Vagina (tissue), 2 donors: ENCODE measurements around the gene SLC2A9.

Source experiments
- POLR2A ChIP-seq, 2 donors: fragments of 450-650 bp; IDR thresholded peaks; one replicate each; pipeline ENCODE4 v1.6.1; 2017; ENCODE audit warnings: antibody characterized with exemption in 2 of 2, mild to moderate bottlenecking in 2 of 2, moderate library complexity in 2 of 2
- POLR2AphosphoS5 ChIP-seq, 2 donors: sonication (generic); formaldehyde crosslinking; IDR thresholded peaks; one replicate each; pipeline ENCODE4 v1.9.0; 2017; ENCODE audit warnings: antibody characterized with exemption in 2 of 2, mild to moderate bottlenecking in 2 of 2, low read depth in 1 of 2; ENCODE audit not compliant: insufficient read depth in 1 of 2
- TF ChIP-seq, protein P1 (sequence below), 3 experiments: fragments of 450-650 bp in 2 of 3; fragments of 200-600 bp in 1 of 3; sonication (generic) in 1 of 3; IDR thresholded peaks; one replicate each; pipeline ENCODE4 v1.5.1; 2017 to 2019; ENCODE audit warnings: antibody characterized with exemption in 3 of 3, mild to moderate bottlenecking in 2 of 3, moderate library complexity in 2 of 3

DNA sequence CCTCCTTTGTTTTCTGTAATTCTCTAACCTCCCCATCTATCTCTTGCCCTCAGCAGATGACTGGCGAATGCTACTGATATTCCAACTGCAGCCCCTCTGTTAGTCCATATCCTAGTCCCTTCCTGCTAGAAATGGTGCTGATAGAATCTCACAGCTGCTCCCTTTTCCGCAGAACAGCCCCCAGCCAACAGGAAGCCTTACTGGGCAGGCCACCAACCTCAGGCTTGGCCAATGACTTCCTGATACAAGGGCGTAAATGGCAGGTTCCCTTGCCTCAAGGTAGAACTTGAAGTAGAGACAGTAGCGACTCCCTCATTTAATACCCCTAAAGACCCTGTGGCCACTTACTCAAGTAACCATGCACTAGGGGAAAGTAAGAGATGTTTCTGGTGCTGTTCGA, 26.7 kb upstream of the SLC2A9 start:
- no peak for TF ChIP-seq POLR2A (IDR thresholded peaks at IDR 0.05)
- TF ChIP-seq, protein P1, sequence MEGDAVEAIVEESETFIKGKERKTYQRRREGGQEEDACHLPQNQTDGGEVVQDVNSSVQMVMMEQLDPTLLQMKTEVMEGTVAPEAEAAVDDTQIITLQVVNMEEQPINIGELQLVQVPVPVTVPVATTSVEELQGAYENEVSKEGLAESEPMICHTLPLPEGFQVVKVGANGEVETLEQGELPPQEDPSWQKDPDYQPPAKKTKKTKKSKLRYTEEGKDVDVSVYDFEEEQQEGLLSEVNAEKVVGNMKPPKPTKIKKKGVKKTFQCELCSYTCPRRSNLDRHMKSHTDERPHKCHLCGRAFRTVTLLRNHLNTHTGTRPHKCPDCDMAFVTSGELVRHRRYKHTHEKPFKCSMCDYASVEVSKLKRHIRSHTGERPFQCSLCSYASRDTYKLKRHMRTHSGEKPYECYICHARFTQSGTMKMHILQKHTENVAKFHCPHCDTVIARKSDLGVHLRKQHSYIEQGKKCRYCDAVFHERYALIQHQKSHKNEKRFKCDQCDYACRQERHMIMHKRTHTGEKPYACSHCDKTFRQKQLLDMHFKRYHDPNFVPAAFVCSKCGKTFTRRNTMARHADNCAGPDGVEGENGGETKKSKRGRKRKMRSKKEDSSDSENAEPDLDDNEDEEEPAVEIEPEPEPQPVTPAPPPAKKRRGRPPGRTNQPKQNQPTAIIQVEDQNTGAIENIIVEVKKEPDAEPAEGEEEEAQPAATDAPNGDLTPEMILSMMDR (IDR thresholded peaks at IDR 0.05) = no peak
- TF ChIP-seq POLR2AphosphoS5 (IDR thresholded peaks at IDR 0.05; ENCODE audit: insufficient read depth in 1 of 2, low read depth in 1 of 2) = no peak
